H7 (cell line): Measurements from ENCODE around the gene KBTBD12. TPM values are rescaled to one million over a fixed set of nuclear protein-coding genes. Genes with fewer than 3 reads are reported as not detected.

Source experiments
- DNase-seq: peaks from one replicate; pipeline ENCODE4 v3.0.0; 2012
- H3K27me3 ChIP-seq: 2 replicates; pipeline ENCODE4 v1.6.0; 2011; ENCODE audit warnings: mild to moderate bottlenecking, low read length; ENCODE audit not compliant: control insufficient read depth, insufficient read depth
- H3K36me3 ChIP-seq: replicated peaks from 2 replicates; pipeline ENCODE4 v1.5.1; 2011; ENCODE audit warnings: low read length; ENCODE audit not compliant: control insufficient read depth, insufficient read depth
- H3K4me3 ChIP-seq: 2 replicates; pipeline ENCODE4 v1.5.1; 2011; ENCODE audit warnings: low read depth, mild to moderate bottlenecking, control low read depth, low read length, moderate library complexity; ENCODE audit not compliant: insufficient read depth
- total RNA-seq: library from RNA; depleted of rRNA; stranded (reverse); fragments of >200 nt; shearing (Covaris generic); gene quantifications from 2 replicates; pipeline ENCODE4 v1.2.3, GENCODE V29; 2014

KBTBD12 gene
- total RNA-seq, 1 experiment from 2014 or later = not detected

DNA sequence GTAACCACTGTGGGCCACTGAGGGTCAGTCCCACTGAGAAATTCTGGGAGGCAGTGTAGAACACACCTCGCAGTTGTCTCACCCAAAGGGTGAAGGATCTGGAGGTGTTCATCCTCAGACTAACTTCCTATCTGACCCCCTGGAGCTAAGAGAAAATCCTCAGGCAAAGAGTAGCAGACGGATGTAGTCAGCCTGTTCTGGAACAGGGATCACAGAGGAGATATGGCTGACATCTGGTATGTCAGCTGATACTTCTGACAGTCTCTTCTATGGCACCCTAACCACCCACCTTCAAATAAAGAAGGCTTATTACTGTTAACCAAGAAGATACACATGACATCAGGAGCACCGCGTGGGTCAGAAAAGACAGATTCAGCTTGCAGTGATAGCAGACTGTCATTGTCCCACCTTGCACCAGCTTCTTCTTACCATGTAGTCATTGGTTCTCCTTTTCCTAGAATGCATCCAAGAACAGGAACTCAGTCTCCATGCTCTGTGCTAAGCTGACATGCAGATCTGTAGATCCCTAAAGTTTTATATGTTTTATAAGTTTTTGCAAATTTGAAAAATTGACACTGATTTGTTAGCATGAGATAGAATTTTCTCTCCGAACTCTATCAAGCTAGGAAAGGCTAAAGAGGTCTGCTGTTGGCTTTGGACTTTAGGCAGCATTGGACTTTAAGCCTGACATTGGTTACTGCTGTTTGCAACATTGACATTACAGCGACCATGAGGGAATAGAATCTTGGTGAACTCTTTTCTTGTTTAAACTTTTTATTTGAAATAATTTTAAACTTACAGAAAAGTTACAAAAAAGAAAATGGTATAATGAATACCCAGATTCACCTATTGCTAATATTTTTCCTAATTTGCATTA lies 60.4 kb downstream of the KBTBD12 start:
- H3K36me3 ChIP-seq = no peaks in the 10 kb centered on the region
- DNase-seq = no peak
- no peaks in the 10 kb centered on the region for H3K27me3 ChIP-seq
- H3K4me3 ChIP-seq = no peak overlapping the region

GRCh38 chr3:127978636-127979035 lies 63.6 kb downstream of the KBTBD12 start:
- DNase-seq = no peak

DNA sequence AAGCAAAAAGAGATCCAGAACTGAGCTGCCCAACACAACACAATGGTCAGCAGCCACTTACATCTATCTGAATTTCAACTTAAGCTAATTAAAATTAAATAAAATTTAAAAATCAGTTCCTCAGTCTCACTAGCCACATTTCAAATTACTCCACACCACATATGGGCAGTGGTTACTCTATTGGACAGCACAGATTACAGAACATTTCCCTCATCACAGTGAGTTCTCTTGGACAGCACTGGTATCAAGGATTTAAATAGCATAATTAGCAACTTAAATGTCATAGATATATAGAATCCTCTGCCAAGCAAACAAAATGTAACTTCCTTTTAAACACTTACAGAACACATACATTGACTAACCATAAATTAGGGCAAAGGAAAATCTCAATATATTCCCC lies 64.4 kb downstream of the KBTBD12 start:
- Histone ChIP-seq H3K4me3 (no peak overlapping the region), H3K27me3 (no peaks in the 10 kb centered on the region), H3K36me3 (no peaks in the 10 kb centered on the region)
- no peak for DNase-seq

More at GRCh38 chr3:127978636-127979035, 63.6 kb downstream of the KBTBD12 start:
- Histone ChIP-seq H3K27me3 (no peaks in the 10 kb centered on the region), H3K36me3 (no peaks in the 10 kb centered on the region), H3K4me3 (no peak overlapping the region)

DNA sequence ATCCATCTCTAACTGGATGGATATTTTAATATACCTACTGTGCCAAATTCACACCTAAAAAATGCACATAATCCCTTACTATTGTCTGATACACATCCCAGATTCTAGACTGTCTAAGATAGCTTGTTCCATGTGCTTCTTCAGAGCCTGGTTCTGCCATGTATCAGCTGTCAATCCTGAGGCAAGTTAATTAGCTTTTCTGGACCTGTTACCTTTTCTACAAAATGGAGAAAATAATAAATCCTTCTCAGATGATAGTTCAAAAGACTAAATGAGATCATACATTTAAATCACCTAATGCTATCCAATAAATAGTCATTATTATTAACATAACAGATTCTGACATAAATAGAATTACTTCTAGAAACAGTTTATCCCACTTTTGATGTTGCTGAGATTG lies 66.1 kb downstream of the KBTBD12 start:
- no peaks in the 10 kb centered on the region for H3K27me3 ChIP-seq
- DNase-seq = no peak
- no peaks in the 10 kb centered on the region for H3K36me3 ChIP-seq
- no peak overlapping the region for H3K4me3 ChIP-seq

- Histone ChIP-seq H3K4me3 (no peak overlapping the region), H3K36me3 (no peaks in the 10 kb centered on the region), H3K27me3 (no peaks in the 10 kb centered on the region)
- DNase-seq = no peak
Measured at GRCh38 chr3:127982155-127982554, 67.1 kb downstream of the KBTBD12 start.

DNA sequence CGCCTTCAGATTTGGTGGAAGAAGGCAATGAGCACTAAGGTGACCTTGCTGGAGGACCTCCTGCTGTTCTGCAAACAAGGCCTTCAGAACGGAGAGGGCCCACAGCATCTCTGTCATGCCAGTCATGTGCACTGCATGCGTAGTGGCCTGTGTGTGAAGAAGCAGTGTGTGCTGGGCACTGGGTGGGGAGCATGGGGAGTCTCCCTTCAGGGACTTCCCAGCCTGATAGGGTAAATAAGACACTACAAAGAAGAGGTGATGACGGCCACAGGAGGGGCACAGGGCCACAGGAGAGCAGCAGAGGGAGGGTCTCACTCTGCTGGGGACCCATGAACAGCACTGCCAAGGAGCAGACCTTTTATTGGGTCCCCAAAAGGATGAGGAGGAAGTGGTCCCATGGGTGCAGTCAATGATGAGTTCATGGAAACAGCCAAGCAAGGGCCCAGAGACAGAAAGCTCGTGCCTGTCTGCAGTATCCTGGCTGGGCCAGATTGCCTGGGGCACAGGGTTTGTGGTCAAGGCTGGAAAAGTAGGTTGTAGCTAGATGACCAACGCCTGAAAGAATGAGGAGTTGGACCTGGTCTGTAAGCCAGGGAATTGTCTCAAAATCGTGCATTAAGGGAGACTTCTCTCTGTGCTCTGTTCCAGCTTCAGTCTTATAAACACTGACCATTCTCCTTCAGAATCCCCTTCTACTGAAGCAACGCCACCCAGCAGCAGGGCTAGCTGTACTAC lies 69.4 kb downstream of the KBTBD12 start:
- no peak overlapping the region for H3K4me3 ChIP-seq
- no peak for DNase-seq
- H3K36me3 ChIP-seq = no peaks in the 10 kb centered on the region
- no peaks in the 10 kb centered on the region for H3K27me3 ChIP-seq

GRCh38 chr3:127985216-127985615 lies 70.2 kb downstream of the KBTBD12 start:
- no peak for DNase-seq
- Histone ChIP-seq H3K4me3 (no peak overlapping the region), H3K27me3 (no peaks in the 10 kb centered on the region), H3K36me3 (no peaks in the 10 kb centered on the region)

GRCh38 chr3:127985655-127986225 lies 70.7 kb downstream of the KBTBD12 start:
- Histone ChIP-seq H3K36me3 (no peaks in the 10 kb centered on the region), H3K27me3 (no peaks in the 10 kb centered on the region), H3K4me3 (no peak overlapping the region)
- DNase-seq = no peak

DNA sequence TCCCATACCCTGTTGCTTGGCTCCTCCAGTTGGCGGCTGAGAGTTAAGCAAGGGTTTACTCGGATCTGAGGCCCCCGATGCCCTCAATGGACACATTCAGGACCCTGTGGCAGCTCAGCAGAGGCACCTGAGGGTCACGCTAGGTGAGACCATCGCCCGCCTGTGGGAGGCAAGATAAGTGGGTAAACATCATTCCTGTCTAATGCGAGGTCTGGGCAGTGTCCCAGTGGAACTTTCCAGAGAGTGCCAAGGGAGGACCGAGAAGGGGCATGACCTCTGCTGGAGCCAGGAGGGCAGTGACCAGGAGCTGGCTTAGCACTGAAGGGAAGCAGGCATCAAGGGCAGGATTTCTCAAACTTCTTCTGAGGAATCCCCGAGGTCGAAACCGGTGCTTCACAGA lies 71.8 kb downstream of the KBTBD12 start:
- Histone ChIP-seq H3K36me3 (no peaks in the 10 kb centered on the region), H3K4me3 (no peak overlapping the region), H3K27me3 (no peaks in the 10 kb centered on the region; the same call in 1 of the 2 replicates)
- DNase-seq = no peak

GRCh38 chr3:127987309-127987995 lies 72.4 kb downstream of the KBTBD12 start:
- no peak overlapping the region for H3K4me3 ChIP-seq
- no peaks in the 10 kb centered on the region for H3K36me3 ChIP-seq
- H3K27me3 ChIP-seq = no peaks in the 10 kb centered on the region; the same call in 1 of the 2 replicates
- no peak for DNase-seq

DNA sequence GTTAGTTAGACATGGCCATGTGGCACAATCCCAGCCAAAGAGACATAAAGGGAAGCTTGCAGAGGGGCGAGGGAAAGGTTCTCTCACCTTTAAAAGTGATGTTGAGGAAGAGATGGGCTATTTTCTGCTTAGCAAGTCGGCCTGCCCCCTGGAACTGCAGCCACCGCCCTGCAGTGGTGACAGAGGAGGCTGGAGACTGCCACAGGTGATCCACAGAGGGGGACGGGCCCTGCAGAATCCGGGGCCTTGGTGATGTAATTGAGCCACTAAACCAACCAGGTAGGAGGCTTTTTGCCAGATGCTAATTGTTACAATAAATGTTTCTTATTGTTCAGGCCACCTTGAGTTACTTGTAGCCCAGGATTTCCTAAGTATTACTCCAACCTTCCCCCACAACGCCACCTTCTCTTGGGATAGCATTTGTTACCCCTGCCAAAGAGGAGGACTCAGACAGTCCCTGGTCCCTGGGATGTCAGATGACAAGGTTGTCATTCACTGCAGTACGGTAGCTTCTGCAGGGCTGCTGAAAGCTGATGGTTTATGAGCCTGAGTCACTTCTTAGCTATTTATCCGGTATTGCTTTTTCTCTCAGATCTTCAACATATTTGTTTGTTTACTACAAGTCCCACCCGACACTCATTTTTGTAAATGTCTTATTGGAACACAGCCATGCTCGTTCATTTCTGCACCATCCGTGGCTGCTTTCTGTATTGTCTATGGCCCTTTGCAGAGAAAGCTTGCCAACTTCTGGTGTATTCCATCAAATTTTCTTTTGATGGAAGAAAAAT lies 73.9 kb downstream of the KBTBD12 start:
- Histone ChIP-seq H3K27me3 (no peaks in the 10 kb centered on the region; the same call in 1 of the 2 replicates), H3K4me3 (no peak overlapping the region), H3K36me3 (no peaks in the 10 kb centered on the region)
- DNase-seq = no peak

DNA sequence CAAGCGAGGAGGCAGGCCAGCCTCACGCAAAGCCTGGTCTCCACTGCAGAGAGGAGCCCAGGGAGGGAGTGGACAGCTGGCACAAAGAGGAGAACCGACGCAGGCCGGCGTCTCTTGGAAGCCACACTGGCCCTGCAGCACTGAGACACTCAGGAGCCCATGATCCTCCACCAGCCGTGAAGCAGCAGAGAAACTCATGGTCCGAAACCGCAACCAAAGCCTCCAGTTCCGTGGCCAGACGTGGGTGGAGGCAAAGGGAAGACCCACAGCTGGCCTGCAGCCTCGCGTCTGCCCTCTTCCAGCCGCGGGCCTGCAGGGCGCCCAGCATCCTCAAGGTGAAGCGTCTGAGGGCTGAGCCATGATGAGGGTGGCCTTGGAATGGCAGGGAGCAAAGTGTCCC lies 75.0 kb downstream of the KBTBD12 start:
- no peak overlapping the region for H3K4me3 ChIP-seq
- H3K36me3 ChIP-seq = no peaks in the 10 kb centered on the region
- no peaks in the 10 kb centered on the region; the same call in 1 of the 2 replicates for H3K27me3 ChIP-seq
- no peak for DNase-seq

GRCh38 chr3:127990461-127990860 lies 75.4 kb downstream of the KBTBD12 start:
- H3K4me3 ChIP-seq = no peak overlapping the region
- H3K27me3 ChIP-seq = no peaks in the 10 kb centered on the region; the same call in 1 of the 2 replicates
- H3K36me3 ChIP-seq = no peaks in the 10 kb centered on the region
- DNase-seq = no peak

DNA sequence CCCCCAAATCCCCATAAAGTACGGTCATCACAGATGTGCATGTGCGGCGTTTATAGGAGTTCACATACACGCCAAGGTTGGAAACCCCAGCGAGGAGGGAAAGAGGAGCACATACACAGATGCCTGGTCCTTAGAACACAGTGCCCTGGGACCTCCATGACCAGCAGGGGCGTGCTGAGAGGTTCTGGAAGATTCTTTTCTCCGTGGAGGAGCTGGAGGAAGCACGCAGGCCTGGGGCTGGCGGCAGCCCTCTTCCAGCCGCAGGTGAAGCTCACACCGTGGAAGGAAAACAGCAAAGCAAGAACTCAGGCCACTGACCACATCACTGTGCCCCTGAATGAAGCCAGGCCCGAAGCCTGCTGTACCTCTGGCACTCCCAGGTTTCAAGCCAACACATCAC lies 76.2 kb downstream of the KBTBD12 start:
- Histone ChIP-seq H3K36me3 (no peaks in the 10 kb centered on the region), H3K4me3 (no peak overlapping the region), H3K27me3 (no peaks in the 10 kb centered on the region; the same call in 1 of the 2 replicates)
- no peak for DNase-seq
